A673 (cell line): ENCODE measurements around the gene NSUN2. TPM values are rescaled to one million over a fixed set of nuclear protein-coding genes. Genes with fewer than 3 reads are reported as not detected.
A peak's percentile ranks its signal among the peaks of the same experiment; 100 is the strongest.

Source experiments
- BruUV-seq: library from RNA; stranded (reverse); fragments of 400-500 nt; replicated peaks from 2 replicates; lab custom pipeline; 2021; lab: Mats Ljungman, UMichigan
- CTCF ChIA-PET: fragments of 300-600 bp; sonication (Branson Sonifier 250); formaldehyde crosslinking; loops from one replicate; lab custom pipeline; 2022; ENCODE audit warnings: antibody characterized with exemption; lab: Charles Lee
- POLR2A ChIA-PET: fragments of 300-600 bp; sonication (Branson Sonifier 250); formaldehyde crosslinking; loops from one replicate; lab custom pipeline; 2022; ENCODE audit warnings: antibody characterized with exemption; ENCODE audit not compliant: low non-redundant PET; lab: Charles Lee
- DNase-seq: peaks from one replicate; pipeline ENCODE4 v3.0.0-alpha.2; 2015; ENCODE audit warnings: low spot score
- H3K27ac ChIP-seq: fragments of 200-600 bp; sonication (generic); 2 replicates; pipeline ENCODE4 v1.5.1; 2016; ENCODE audit warnings: mixed run types, low read depth, mild to moderate bottlenecking, mixed read lengths, antibody characterized with exemption, low read length; ENCODE audit not compliant: poor library complexity, severe bottlenecking
- H3K27me3 ChIP-seq: fragments of 200-600 bp; sonication (generic); replicated peaks from 2 replicates; pipeline ENCODE4 v1.6.1; 2017; ENCODE audit warnings: mixed run types, low read depth, mild to moderate bottlenecking, mixed read lengths, antibody characterized with exemption, low read length; ENCODE audit not compliant: insufficient read depth, poor library complexity
- H3K36me3 ChIP-seq: fragments of 200-600 bp; sonication (generic); 2 replicates; pipeline ENCODE4 v1.6.1; 2016; ENCODE audit warnings: mixed run types, mild to moderate bottlenecking, mixed read lengths, antibody characterized with exemption, low read length; ENCODE audit not compliant: insufficient read depth, poor library complexity, severe bottlenecking
- H3K4me1 ChIP-seq: fragments of 200-600 bp; sonication (generic); 2 replicates; pipeline ENCODE4 v1.6.1; 2017; ENCODE audit warnings: mixed run types, mild to moderate bottlenecking, mixed read lengths, antibody characterized with exemption, low read length; ENCODE audit not compliant: insufficient read depth, poor library complexity, severe bottlenecking
- H3K4me3 ChIP-seq: fragments of 200-600 bp; sonication (generic); 2 replicates; pipeline ENCODE4 v1.5.1; 2016; ENCODE audit warnings: low read depth, mixed run types, mild to moderate bottlenecking, mixed read lengths, low read length; ENCODE audit not compliant: poor library complexity, severe bottlenecking
- H3K9me3 ChIP-seq: fragments of 200-600 bp; sonication (generic); 2 replicates; pipeline ENCODE4 v1.6.1; 2016; ENCODE audit warnings: mixed run types, low read depth, mild to moderate bottlenecking, mixed read lengths, antibody characterized with exemption, low read length; ENCODE audit not compliant: poor library complexity, severe bottlenecking
- CTCF ChIP-seq: fragments of 300-800, 200-600 bp; sonication (generic); conservative IDR thresholded peaks from 2 replicates; pipeline ENCODE4 v1.5.1; 2017; ENCODE audit warnings: low read depth, mild to moderate bottlenecking, antibody characterized with exemption, low read length, moderate library complexity, mixed read lengths
- EZH2 ChIP-seq: fragments of 200-600 bp; sonication (generic); IDR thresholded peaks from 2 replicates; pipeline ENCODE4 v1.6.1; 2017; ENCODE audit warnings: borderline replicate concordance, low read depth, mild to moderate bottlenecking, mixed read lengths, antibody characterized with exemption, low read length; ENCODE audit not compliant: poor library complexity, severe bottlenecking
- intact Hi-C: fragments of 100-400 bp; cut with micrococcal nuclease; formaldehyde crosslinking; loops from one replicate; pipeline ENCODE4 v1.10.0; 2022; ENCODE audit not compliant: unreplicated experiment
- total RNA-seq: library from RNA; stranded (reverse); gene quantifications from 2 replicates; pipeline ENCODE4 v1.2.3, GENCODE V29; 2021

NSUN2 gene
- total RNA-seq, 1 experiment from 2014 or later, result 111 TPM

DNA sequence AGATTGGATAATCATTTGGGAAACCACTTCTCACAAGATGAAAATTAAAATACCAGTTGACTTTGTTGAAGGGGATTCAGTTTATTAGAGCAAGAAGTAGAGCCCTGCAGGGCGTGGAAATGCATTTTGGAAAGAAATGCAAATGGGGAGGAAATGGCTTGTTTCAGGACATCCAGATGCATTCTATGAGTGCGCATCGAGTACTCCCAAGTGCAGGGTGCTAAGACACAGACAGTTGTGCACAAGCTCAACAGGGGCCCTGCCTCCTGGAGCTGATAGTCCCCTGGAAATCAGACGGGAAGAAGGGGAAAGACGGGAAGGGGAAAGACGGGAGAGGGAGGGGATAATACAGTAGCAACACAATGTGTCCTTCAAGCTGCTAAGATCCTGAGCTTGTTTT is 64.0 kb downstream of the NSUN2 start:
- intact Hi-C loops, result no loop called here
- Histone ChIP-seq H3K4me3 (no peak overlapping the region), H3K27ac (no peak overlapping the region), H3K36me3 (no peaks in the 10 kb centered on the region), H3K4me1 (no peaks in the 10 kb centered on the region), H3K27me3 (peaks cover 15% of the 10 kb centered on the region), H3K9me3 (no peaks in the 10 kb centered on the region)
- BruUV-seq, result no TSS peak
- TF ChIP-seq CTCF, result no peak
- TF ChIP-seq EZH2, result no peak
- CTCF ChIA-PET, result no interaction called here
- POLR2A ChIA-PET, result no interaction called here
- peak; percentile 21 for DNase-seq

DNA sequence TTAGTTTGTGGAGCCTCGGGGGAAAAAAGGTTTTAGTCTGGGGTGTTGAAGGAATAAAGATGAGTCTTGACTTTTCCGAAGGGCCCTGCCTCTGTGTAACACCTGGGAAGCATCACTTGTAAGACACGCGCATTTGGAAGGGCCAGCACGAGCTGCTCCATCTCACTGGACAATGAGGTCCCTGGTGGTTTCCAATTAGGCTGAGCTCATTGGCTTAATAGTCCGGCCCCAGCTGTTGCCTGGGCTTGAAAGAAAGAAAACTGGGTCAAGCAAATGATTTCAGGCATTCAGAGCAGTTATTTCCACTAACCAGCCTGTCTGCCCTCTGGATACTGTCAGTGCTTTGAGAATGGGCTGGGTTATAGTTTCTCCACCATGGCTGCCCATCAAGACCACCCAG is 64.5 kb downstream of the NSUN2 start:
- intact Hi-C loops, result no loop called here

GRCh38 chr5:6567835-6568234 is 65.0 kb downstream of the NSUN2 start:
- Histone ChIP-seq H3K4me1 (no peaks in the 10 kb centered on the region), H3K27me3 (peaks cover 7% of the 10 kb centered on the region), H3K27ac (no peak overlapping the region), H3K36me3 (no peaks in the 10 kb centered on the region), H3K9me3 (no peaks in the 10 kb centered on the region), H3K4me3 (no peak overlapping the region)
- DNase-seq, result no peak
- CTCF ChIA-PET, result no interaction called here
- TF ChIP-seq CTCF, result no peak
- TF ChIP-seq EZH2, result no peak
- BruUV-seq, result no TSS peak
- POLR2A ChIA-PET, result no interaction called here
- intact Hi-C loops, result no loop called here

More for the DNA sequence above, 64.5 kb downstream of the NSUN2 start:
- POLR2A ChIA-PET, result no interaction called here
- CTCF ChIA-PET, result no interaction called here
- Histone ChIP-seq H3K4me3 (no peak overlapping the region), H3K27ac (no peak overlapping the region), H3K27me3 (peaks cover 13% of the 10 kb centered on the region), H3K36me3 (no peaks in the 10 kb centered on the region), H3K9me3 (no peaks in the 10 kb centered on the region), H3K4me1 (no peaks in the 10 kb centered on the region)
- no peak for DNase-seq
- TF ChIP-seq EZH2, result no peak
- no peak for TF ChIP-seq CTCF
- BruUV-seq, result no TSS peak
